Activated effector memory CD4-positive, alpha-beta T cell treated with Interleukin-2 at 50 U/mL for 16 hours (primary cell): ENCODE data around the gene ZSWIM4.
A peak's percentile ranks its signal among the peaks of the same experiment; 100 is the strongest.
"Not testable (repeated sequence)": the region's sequence is repeated elsewhere in the genome, so short reads cannot be mapped to it uniquely, and the experiment has no call there.

ENCODE experiments used
- DNase-seq: peaks from one replicate; pipeline ENCODE4 v3.0.0-alpha.2; 2020

Gene ZSWIM4

DNA sequence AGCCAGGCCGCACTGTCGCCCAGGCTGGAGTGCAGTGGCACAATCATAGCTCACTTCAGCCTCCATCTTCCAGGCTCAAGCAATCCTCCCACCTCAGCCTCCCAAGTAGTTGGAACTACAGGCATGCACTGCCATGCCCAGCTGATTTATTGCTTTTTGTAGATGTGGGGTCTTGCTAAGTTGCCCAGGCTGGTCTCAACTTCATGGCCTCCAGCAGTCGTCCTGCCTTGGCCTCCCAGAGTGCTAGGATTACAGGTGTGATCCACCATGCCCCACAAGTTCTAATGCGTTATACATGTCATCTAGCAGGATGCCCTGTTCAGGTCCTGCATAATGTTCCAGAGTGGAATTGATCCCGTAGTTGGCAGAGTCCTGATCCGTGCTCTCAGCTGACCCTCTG is 16.4 kb upstream of the ZSWIM4 start:
- DNase-seq, result no peak

DNA sequence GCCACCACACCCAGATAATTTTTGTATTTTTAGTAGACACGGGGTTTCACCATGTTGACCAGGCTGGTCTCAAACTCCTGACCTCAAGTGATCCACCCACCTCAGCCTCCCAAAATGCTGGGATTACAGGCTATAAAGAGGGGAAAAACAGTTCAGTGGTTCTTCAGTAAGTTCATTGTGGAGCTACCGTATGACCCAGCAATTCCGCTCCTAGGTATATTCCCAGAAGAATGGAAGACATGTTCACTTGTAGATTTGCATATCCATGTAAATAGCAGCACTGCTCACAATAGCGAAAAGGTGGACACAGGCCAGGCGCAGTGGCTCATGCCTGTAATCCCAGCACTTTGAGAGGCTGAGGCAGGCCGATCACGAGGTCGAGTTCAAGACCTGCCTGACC is 15.4 kb upstream of the ZSWIM4 start:
- DNase-seq, result not testable (repeated sequence)

DNA sequence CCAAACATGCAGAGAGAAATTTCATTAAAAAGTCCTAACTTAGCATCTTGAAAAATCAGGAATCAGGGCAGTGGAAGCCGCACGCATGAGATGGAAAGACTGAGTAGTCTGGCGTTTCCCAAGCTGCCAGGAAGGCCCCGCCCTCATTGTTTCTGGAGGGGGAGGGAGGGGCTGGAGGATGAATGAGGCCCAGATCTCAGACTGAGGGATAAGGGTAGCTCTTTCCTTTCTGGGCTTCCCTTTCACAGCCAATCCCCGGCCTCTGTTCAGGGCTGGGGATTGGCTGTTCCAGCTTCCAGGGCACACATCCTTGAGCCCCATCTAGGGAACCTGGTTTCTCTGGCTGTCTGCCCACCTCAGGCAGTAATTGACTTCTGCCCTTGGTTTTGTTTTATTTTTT is 13.7 kb upstream of the ZSWIM4 start:
- no peak for DNase-seq

DNA sequence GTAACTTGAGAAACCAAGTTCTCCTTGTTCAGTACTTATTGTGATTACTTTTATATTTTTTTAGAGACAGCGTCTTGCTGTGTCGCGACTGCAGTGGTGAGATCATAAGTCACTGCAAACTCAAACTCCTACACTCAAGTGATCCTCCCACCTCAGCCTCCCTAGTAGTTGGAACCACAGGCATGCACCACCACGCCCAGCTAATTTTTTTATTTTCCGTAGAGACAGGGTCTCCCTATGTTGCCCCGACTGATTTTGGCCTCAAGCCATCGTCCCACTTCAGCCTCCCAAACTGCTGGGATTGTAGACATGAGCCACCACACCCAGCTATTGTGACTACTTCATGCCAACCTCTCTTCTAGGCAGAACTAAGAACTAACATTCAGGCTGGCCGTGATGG is 12.7 kb upstream of the ZSWIM4 start:
- DNase-seq, result no peak

DNA sequence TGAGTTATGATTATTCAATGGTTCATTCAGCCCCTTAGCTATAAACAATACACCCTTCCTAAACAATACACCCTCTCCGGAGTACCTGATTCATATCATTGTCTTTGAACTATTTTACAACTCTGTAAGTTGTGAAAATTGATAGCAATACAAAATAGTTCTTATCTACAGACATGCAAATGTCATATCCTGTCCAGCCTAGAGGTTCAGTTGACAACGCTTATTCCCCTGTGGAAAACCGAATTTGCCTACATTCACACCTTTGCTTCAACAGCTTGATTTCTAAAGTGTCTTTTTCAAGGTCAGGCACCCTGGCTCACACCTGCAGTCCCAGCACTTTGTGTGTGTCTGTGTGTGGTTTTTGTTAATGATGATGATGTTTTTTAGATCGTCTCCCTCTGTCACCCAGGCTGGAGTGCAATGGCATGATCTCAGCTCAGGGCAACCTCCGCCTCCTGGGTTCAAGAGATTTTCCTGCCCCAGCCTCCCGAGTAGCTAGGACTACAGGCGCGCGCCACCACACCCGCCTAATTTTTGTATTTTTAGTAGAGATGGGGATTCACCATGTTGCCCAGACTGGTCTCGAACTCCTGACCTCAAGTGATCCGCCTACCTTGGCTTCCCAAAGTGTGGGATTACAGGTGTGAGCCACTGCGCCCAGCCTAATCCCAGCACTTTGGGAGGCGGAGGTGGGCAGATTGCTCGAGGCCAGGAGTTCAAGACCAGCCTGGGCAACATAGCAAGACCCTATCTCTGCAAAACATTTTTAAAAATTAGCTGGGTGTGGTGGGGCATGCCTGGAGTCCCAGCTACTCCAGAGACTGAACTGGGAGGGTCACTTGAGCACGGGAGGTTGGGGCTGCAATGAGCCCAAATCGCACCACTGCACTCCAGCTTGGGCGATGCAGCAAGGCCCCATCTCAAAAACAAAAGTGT is 11.4 kb upstream of the ZSWIM4 start:
- DNase-seq, result no peak

DNA sequence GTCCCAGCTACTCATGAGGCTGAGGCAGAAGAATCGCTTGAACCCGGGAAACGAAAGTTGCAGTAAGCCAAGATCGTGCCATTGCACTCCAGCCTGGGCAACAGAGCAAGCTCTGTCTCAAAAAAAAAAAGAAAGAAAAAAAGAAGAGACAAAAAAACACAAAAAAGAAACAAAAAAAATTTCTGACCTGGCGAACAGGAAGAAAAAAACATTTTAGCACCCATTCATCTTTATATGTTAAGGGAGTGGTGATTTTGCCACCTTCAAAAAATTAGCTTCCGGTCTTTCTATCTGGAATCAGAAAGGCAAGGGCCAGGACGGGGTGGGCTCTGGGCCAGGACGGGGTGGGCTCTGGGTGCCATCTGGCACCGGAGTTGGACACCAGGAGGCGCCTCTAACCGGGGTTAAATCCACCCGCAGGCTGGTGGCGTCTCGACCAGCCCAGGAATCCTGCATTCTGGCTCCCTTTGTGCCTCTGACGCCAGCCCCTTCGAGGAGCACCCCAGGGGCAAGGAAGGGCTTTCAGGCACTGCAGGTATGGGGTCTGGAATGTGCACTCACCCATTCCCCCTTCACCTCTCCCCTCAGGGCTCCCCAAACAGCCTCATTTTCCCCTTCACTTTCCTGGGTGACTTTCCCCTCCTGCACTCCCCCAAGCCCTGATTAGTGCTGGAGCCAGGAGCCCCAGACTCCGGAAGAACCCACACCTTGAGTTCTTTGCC is 10.4 kb upstream of the ZSWIM4 start:
- DNase-seq, result peak; percentile 62

DNA sequence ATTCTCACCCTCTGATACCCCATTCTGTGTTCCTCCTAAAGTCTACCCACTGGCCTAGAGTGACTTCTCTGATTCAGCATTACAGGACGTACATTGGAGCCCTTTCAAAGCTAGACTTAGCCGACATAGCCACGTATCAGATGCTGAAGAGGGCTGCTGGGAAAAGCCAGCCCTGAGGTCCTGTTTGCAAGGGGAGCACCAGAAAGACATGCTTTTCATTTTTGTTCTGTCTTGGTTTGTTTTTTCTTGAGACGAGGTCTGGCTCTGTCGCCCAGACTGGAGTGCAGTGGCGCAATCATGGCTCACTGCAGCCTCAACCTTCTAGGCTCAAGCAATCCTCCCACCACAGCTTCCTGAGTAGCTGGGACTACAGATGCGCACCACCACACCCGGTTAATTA is 6.3 kb upstream of the ZSWIM4 start:
- DNase-seq, result peak; percentile 33

DNA sequence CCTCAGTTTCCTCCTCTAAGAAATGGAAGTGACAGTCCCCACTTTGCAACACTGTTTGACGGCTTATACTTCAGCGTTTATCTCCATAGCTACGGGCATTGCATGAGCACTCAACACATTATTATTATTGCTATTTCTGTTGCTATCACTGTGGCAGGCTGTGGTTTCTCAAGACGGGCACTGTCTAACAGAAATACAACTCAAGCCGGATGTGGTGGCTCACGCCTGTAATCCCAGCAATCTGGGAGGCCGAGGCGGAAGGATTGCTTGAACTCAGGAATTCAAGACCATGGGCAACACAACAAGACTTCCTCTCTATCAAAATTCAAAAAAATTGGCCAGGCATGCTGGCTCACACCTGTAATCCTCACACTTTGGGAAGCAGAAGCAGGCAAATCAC is 4.9 kb upstream of the ZSWIM4 start:
- DNase-seq, result no peak

DNA sequence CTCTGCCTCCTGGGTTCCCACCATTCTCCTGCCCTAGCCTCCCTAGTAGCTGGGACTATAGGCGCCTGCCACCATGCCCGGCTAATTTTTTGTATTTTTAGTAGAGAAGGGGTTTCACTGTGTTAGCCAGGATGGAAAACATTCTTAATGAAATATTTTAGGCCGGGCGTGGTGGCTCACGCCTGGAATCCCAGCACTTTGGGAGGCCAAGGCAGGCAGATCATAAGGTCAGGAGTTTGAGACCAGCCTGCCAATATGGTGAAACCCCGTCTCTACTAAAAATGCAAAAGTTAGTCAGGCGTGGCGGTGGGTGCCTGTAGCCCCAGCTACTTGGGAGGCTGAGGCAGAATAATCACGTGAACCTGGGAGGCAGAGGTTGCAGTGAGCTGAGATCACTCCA is 1.9 kb upstream of the ZSWIM4 start:
- not testable (repeated sequence) for DNase-seq

DNA sequence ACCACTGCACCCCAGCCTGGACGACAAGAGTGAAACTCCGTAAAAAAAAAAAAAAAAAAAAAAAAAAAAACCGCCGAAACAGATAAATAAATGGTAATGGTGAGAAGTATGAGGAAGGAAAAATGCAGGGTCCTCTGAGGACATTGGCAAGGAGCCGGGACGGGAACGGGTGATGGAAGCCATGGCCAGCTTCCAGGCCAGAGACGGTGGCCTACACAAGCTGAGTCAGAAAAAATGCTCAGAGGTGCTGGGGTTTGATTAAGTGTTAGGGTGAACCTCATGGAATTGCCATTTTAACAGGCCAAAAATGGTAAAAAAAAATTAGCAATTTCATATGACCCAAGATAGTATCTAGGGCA is 866 bp upstream of the ZSWIM4 start:
- no peak for DNase-seq

DNA sequence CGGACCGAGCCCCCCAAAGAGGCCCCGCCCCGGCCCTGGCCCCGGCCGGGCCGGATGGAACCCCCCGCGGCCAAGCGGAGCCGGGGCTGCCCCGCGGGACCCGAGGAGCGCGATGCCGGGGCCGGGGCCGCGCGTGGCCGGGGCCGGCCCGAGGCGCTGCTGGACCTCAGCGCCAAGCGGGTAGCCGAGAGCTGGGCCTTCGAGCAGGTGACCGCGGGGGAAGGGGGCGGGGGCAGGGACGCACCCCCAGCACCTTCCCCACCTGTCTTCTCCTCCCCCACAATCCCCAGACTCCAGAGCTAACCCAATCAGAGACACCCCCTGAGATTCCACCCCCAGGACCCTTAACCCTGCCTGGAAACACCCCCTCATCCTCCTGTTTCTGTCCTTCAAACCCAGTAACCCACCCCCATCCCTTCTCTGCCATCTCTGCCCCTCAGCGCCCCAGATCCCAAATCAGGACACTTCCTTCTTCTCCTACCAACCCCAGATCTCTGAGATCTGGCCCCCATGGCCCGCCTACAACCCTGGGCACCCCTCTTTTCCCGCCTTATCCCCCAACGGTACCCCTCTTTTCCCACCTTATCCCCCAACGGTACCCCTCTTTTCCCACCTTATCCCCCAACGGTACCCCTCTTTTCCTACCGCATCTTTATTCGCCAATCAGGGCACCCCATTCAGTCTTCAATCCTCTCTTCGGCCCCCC is 505 bp downstream of the ZSWIM4 start:
- DNase-seq, result no peak

DNA sequence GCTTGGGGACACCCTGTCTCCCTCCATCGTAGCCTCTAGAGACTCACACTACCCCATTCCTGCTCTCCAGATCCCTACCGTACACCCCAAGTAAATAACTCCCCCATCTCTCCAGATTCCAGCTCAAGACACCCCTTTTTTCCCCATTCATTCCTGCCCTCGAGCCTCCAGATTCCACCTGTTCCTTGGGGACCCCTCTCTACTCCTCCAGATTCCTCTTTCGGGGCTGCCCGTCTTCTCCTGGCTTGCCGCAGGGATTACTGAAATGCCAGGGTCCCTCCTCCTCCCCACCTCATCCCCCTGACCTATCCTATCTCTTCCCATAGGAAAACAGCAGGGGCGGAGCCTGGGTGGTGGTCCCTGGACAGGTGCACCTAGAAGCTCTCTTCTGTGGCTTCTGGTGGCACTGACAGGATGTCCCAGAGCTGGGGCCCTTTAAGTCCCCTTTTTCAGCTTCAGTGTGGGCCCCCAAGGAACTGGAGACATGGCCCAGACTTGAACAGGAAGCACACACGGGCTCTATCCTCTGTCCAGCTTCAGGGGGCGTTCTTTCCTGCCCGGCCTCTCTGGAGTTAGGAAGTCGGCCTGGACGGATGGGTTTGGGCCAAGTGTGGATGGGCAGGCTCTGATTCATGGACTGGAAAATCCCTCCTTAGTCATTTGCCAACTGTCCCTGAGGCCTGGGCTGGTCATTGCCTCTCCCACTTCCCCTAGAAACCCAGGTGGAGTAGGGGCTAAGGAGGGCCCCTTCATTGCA is 1.2 kb downstream of the ZSWIM4 start:
- no peak for DNase-seq

DNA sequence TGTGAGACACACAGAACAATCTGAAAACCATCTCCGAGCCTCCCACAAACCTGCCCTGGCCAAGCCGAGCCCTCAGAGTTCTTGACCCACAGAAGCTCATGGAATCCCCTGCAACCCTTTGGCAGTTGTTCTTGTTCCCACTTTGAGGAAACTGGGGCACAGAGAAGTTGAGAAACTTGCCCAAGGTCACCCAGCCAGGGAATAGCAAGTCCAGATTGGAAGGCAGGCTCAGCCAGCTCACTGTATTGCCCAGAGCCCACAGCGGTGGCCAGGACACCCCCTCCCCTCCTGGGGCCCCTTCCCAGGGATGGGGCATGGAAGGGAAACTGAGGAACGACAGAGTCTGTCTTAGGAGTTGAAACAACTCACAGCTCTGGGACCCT is 1.8 kb downstream of the ZSWIM4 start:
- DNase-seq, result no peak

DNA sequence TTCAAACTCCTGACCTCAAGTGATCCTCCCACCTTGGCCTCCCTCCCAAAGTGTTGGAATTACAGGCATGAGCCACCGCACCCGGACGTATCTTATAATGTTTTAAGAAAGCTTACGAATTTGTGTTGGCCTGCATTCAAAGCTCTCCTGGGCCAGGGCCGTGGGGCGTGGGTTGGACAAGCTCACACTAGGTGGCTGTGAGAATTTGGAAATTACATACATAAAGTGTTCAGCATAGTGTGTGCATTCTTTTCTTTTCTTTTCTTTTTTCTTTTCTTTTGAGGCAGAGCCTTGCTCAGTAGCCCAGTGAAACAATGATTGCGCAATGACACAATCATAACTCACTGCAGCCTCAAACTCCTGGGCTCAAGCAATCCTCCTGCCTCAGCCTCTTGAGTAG is 2.6 kb downstream of the ZSWIM4 start:
- no peak for DNase-seq

DNA sequence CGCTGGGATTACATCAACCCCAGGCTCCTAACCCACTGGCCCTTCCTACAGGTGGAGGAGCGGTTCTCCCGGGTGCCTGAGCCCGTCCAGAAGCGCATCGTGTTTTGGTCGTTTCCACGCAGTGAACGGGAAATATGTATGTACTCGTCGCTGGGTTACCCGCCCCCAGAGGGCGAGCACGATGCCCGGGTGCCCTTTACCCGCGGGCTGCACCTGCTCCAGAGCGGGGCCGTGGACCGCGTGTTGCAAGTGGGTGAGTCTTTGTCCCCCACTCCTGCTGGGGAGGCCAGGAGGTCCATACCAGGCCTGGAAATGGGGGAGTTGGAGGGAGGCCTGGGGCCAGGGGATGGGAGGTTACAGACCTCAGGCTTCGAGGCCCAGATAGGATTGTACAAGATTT is 4.4 kb downstream of the ZSWIM4 start:
- DNase-seq, result no peak

DNA sequence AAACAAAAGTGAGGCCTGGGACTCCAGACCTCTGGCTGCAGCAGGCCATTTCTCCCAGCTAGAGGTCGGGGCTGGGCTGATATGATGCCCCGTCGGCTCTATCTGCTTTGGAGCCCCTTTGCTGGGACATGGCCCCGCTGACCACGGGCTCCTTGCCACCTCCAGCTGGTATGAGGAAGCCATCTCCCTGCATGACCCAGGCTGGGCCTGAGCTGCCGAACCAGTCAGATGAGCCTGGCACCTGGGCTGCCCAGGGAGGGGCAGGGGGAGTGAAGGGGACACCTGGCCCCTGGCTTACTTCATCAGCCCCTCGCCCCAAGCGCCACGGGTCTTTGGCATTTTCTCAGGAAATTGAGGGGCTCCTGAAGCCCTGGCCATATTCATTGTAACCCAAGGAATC is 7.8 kb downstream of the ZSWIM4 start:
- no peak for DNase-seq

DNA sequence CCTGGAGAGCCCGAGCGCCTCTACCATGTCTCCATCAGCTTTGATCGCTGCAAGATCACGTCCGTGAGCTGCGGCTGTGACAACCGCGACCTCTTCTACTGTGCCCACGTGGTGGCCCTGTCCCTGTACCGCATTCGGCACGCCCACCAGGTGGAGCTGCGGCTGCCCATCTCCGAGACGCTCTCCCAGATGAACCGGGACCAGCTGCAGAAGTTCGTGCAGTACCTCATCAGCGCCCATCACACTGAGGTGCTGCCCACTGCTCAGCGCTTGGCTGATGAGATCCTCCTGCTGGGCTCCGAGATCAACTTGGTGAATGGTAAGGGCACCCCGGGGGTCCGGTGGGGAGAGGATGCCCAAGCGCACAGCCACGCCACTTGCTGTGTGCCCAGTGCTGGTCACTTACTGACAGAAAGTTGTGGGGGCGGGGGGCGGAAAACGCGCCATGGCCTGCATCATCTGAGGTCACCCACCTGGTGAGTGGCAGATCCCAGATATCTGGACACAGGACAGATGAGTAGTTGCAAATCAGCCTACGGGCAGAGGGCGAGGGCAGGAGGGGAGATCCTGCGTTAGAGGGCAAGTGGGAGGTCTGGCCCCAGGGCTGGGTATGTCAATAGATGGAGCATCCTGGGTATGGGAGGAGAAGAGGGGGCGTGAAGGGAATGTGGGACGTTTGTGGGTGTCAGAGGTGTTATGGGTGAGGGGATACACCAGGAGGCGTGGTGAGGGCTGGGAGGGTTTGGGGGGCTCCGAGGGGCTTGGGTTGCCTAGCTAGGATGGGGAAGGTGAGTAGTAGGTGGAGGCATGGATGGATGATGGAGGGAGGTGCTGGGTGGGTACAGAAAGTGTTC is 9.8 kb downstream of the ZSWIM4 start:
- DNase-seq, result no peak

DNA sequence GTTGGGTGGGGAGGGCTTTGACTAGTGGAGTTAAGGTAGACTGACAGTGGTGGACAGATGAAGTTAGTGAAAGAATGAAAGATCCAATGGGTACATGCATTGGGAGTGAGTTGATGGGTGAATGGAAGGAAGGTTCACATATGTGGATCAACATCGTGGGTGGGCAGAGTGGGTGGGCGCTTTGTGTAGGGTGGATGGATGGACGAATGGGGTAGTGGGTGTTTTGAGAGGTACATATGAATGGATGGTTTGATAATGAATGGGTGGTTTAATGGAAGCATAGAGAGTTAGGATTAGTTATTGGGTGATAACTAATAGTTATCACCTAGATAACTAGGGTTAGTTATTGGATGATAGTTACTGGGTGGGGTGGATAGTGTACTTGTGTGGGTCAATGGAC is 11.5 kb downstream of the ZSWIM4 start:
- no peak for DNase-seq

DNA sequence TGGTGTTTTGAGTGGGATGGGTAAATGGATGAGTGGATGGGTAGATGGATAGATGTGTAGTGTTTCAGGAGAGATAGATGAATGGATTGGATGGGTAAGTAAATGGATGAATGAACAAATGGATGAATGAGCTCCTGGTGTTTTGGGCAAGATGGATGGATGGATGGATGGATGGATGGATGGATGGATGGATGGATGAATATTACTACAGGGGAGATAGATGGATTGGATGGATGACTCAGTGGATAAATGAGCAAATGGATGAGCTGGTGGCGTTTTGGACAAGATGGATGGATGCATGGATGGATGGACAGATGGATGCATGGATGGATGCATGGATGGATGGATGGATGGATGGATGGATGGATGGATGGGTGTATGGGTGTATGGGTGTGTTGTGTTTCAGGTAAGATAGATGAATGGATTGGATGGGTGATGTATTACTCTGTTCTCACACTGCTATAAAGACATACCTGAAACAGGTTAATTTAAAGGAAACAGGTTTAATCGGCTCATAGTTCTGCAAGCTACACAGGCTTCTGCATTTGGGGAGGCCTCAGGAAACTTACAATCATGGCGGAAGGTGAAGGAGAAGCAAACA is 12.3 kb downstream of the ZSWIM4 start:
- DNase-seq, result no peak

DNA sequence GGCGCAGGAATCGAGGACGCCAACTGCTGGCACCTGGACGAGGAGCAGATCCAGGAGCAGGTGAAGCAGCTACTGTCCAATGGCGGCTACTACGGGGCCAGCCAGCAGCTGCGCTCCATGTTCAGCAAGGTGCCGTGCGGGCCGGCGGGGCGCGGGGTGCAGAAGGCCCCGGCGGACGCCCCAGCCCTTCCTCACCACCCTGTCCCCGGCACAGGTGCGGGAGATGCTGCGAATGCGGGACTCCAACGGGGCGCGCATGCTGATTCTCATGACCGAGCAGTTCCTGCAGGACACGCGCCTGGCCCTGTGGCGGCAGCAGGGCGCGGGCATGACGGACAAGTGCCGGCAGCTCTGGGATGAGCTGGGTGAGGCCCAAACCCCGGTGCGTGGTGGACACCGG is 13.6 kb downstream of the ZSWIM4 start:
- DNase-seq, result no peak

DNA sequence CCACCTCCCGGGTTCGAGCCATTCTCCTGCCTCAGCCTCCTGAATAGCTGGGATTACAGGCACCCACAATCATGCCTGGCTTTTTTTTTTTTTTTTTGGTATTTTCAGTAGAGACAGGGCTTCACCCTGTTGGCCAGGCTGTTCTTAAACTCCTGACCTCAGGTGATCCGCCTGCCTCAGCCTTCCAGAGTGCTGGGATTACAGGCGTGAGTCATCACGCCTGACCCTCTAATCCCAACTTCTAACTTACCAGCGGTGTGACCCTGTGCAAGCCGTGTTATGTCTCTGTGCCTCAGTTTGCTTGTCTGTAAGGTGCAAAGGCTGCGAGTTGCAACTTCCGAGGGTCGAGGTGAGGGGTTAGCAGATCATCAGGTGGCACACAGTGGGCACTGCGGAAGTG is 17.3 kb downstream of the ZSWIM4 start:
- no peak for DNase-seq

DNA sequence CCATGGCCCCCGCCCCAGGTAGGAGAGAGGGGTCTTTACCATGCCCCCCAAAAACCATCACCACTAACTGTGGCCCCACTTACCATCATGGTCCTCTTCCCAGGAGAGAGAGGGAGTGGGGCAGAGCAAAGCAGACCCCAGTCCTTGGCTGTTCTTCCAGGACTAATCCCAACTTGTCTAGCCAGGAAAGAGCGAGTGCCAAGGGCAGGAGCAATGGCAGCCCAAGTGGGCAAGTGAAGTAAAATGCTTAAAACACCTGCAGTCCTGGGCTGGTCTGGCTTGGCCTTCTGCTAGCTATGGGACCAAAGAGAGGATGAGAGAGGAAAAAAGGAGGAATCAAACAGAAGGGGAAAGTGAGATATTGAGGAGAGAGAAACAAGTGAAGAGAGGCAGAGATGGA is 17.9 kb downstream of the ZSWIM4 start:
- DNase-seq, result no peak
